ENCODE results near the gene MYBPC2. TPM values are rescaled to one million over a fixed set of nuclear protein-coding genes. Genes with fewer than 3 reads are reported as not detected.

The MYBPC2 gene
- total RNA-seq, 1 donor from 2014 or later = not detected

- TF ChIP-seq, protein P1, sequence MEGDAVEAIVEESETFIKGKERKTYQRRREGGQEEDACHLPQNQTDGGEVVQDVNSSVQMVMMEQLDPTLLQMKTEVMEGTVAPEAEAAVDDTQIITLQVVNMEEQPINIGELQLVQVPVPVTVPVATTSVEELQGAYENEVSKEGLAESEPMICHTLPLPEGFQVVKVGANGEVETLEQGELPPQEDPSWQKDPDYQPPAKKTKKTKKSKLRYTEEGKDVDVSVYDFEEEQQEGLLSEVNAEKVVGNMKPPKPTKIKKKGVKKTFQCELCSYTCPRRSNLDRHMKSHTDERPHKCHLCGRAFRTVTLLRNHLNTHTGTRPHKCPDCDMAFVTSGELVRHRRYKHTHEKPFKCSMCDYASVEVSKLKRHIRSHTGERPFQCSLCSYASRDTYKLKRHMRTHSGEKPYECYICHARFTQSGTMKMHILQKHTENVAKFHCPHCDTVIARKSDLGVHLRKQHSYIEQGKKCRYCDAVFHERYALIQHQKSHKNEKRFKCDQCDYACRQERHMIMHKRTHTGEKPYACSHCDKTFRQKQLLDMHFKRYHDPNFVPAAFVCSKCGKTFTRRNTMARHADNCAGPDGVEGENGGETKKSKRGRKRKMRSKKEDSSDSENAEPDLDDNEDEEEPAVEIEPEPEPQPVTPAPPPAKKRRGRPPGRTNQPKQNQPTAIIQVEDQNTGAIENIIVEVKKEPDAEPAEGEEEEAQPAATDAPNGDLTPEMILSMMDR (IDR thresholded peaks at IDR 0.05; ENCODE audit: insufficient read depth, low read depth, low read length) = no peak
- no peak for TF ChIP-seq EZH2 (IDR thresholded peaks at IDR 0.05; ENCODE audit: insufficient read depth, low read length)
- Histone ChIP-seq H3K4me2 (ENCODE audit: low read length) (peak overlapping the region; percentile 99), H3K36me3 (ENCODE audit: insufficient read depth, low read length) (no peaks in the 10 kb centered on the region), H3K27ac (ENCODE audit: low read depth, low read length) (peak overlapping the region; percentile 45), H3K9ac (ENCODE audit: low read length) (peak overlapping the region; percentile 84), H2AFZ (ENCODE audit: low read depth, low read length) (peak overlapping the region; percentile 58), H3K4me1 (ENCODE audit: insufficient read depth, low read length) (peaks cover 4% of the 10 kb centered on the region), H3K27me3 (ENCODE audit: insufficient read depth, low read length) (no peaks in the 10 kb centered on the region), H4K20me1 (ENCODE audit: insufficient read depth, low read length) (no peaks in the 10 kb centered on the region), H3K9me3 (ENCODE audit: insufficient read depth, low read depth, low read length) (no peaks in the 10 kb centered on the region), H3K4me3 (ENCODE audit: insufficient read depth, low read depth, low read length) (peak overlapping the region; percentile 76), H3K79me2 (ENCODE audit: insufficient read depth, low read length) (peaks cover 9% of the 10 kb centered on the region)
- H3K4me1 Mint-ChIP-seq (ENCODE audit: low read depth, unreplicated experiment) = no peaks in the 10 kb centered on the region
- FAIRE-seq = no peak
- no peaks in the 10 kb centered on the region for H3K27me3 Mint-ChIP-seq (ENCODE audit: low read depth, unreplicated experiment)
- H3K4me3 Mint-ChIP-seq (ENCODE audit: unreplicated experiment) = no peak overlapping the region
- H3K9me3 Mint-ChIP-seq (ENCODE audit: unreplicated experiment) = peaks cover 24% of the 10 kb centered on the region
- no peak overlapping the region for H3K27ac Mint-ChIP-seq (ENCODE audit: unreplicated experiment)
- DNase-seq (ENCODE audit: low read depth) = peak; percentile 20
- H3K36me3 Mint-ChIP-seq (ENCODE audit: low read depth, unreplicated experiment) = no peaks in the 10 kb centered on the region
Measured at GRCh38 chr19:50510700-50511068, 78.0 kb downstream of the MYBPC2 start.

DNA sequence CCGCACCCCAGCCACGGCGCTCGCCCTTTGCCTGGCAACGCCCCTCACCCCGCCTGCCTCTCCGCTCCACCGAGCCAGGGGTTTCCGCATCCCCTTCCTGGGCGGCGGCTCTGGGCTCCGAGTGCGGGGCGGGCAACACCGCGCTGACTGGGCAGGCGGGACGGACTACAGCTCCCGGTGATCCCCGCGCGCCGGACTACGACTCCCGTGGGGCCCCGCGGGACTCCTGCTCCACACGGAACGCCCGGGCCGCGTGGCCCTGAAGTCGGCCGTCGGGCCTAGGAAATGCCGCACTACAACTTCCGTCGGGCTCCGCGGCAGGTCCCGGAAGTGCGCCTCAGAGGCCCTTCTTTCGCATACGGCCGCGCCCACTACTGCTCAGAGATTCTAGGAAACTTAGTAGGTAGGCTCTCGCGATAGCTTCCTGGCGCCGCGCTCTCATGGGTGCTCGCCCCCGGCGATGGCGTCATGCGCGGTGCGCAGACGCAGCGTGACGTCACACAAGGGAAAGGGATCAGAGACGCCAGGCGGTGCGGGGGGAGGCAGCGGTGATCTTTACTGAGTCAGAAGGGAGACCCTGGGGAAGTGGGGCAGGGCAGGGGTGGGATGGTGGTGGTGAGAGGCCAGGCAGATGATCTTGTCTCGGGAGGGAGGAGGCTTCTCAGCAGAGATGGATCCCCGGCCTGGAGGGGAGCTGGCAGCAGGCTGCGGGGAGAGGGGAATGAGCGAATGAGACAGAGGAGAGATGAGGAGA, 78.6 kb downstream of the MYBPC2 start, which contains the start of gene JOSD2:
Gene JOSD2 (minus strand): TSS at position 123 of the 754 bp plus-strand sequence. CDS start 760 bp downstream, outside the sequence.
- H3K27me3 Mint-ChIP-seq (ENCODE audit: low read depth, unreplicated experiment) = no peaks in the 10 kb centered on the region
- peak within 1 kb of the TSS; percentile 92 for H2AFZ ChIP-seq (ENCODE audit: low read depth, low read length)

More for the DNA sequence above, 78.6 kb downstream of the MYBPC2 start, which contains the start of gene JOSD2:
- Histone ChIP-seq H3K9me3 (ENCODE audit: insufficient read depth, low read depth, low read length) (no peaks in the 10 kb centered on the region), H3K9ac (ENCODE audit: low read length) (peak within 1 kb of the TSS; percentile 84), H3K4me2 (ENCODE audit: low read length) (peak within 1 kb of the TSS; percentile 99), H3K79me2 (ENCODE audit: insufficient read depth, low read length) (peaks cover 9% of the 10 kb centered on the region), H3K27ac (ENCODE audit: low read depth, low read length) (peak within 1 kb of the TSS; percentile 45), H4K20me1 (ENCODE audit: insufficient read depth, low read length) (no peaks in the 10 kb centered on the region), H3K4me1 (ENCODE audit: insufficient read depth, low read length) (peaks cover 4% of the 10 kb centered on the region), H3K27me3 (ENCODE audit: insufficient read depth, low read length) (no peaks in the 10 kb centered on the region), H3K36me3 (ENCODE audit: insufficient read depth, low read length) (no peaks in the 10 kb centered on the region), H3K4me3 (ENCODE audit: insufficient read depth, low read depth, low read length) (peak within 1 kb of the TSS; percentile 76)
- Mint-ChIP-seq H3K9me3 (ENCODE audit: unreplicated experiment) (peaks cover 24% of the 10 kb centered on the region), H3K36me3 (ENCODE audit: low read depth, unreplicated experiment) (no peaks in the 10 kb centered on the region), H3K4me1 (ENCODE audit: low read depth, unreplicated experiment) (no peaks in the 10 kb centered on the region), H3K4me3 (ENCODE audit: unreplicated experiment) (no peak within 1 kb of the TSS), H3K27ac (ENCODE audit: unreplicated experiment) (no peak within 1 kb of the TSS)
- TF ChIP-seq EZH2 (IDR thresholded peaks at IDR 0.05; ENCODE audit: insufficient read depth, low read length) = no peak
- TF ChIP-seq, protein P1 (IDR thresholded peaks at IDR 0.05; ENCODE audit: insufficient read depth, low read depth, low read length) = no peak
- DNase-seq (ENCODE audit: low read depth) = peak; percentile 98
- FAIRE-seq = no peak
